ENCODE data around the gene JPH4. TPM values are rescaled to one million over a fixed set of nuclear protein-coding genes. Genes with fewer than 3 reads are reported as not detected.

The JPH4 gene
- polyA plus RNA-seq, 3 donors: 2.2 to 4.1 (median 3.7) TPM

- TF ChIP-seq CTCF (IDR thresholded peaks at IDR 0.05): no peak
- peak overlapping the region in 4 of 7 donors; percentile 13 to 95 (median 54) for H3K27ac Mint-ChIP-seq
- Histone ChIP-seq H3K4me3 (replicated peaks in 1 of 3; ENCODE audit: low read depth in 2 of 3, low read length in 3 of 3) (peak overlapping the region in 1 of 3 experiments; percentile 94), H3K4me2 (replicated peaks; ENCODE audit: extremely low read depth, low read length, poor library complexity, severe bottlenecking) (peak overlapping the region; percentile 97), H2AFZ (ENCODE audit: insufficient read depth, low read depth, low read length, poor library complexity, severe bottlenecking) (no peak overlapping the region), H4K20me1 (ENCODE audit: insufficient read depth, low read length) (peaks cover 25% of the 10 kb centered on the region), H3K27ac (ENCODE audit: low read depth in 1 of 2, low read length in 2 of 2) (peak overlapping the region in 1 of 2 donors; percentile 86), H3K9ac (ENCODE audit: insufficient read depth, low read length, poor library complexity, severe bottlenecking) (no peak overlapping the region), H3K4me1 (ENCODE audit: control insufficient read depth in 1 of 2, insufficient read depth in 2 of 2, low read length in 2 of 2) (peaks cover 45 to 61% of the 10 kb centered on the region in 2 donors), H3K9me3 (replicated peaks in 1 of 2; ENCODE audit: control insufficient read depth in 1 of 2, insufficient read depth in 1 of 2, low read length in 2 of 2) (no peaks in the 10 kb centered on the region), H3K27me3 (ENCODE audit: control insufficient read depth in 2 of 2, insufficient read depth in 2 of 2, low read length in 2 of 2) (no peaks in the 10 kb centered on the region), H3K79me2 (ENCODE audit: insufficient read depth, low read length) (peaks cover 15% of the 10 kb centered on the region), H3K36me3 (replicated peaks in 1 of 2; ENCODE audit: control insufficient read depth in 1 of 2, insufficient read depth in 2 of 2, low read length in 2 of 2) (peaks cover 37 to 44% of the 10 kb centered on the region in 2 donors)
- DNase-seq: no peak
- intact Hi-C loops (cut with micrococcal nuclease): loop anchor here in 1 of 2 donors (10.0 kb wide), 1 partner anchor 241 kb away; the partner anchor contains the start of gene PABPN1
- peaks cover 50% of the 10 kb centered on the region for H3K4me1 Mint-ChIP-seq
- 95% methylated on average over 7 of the region's 10 CpGs for WGBS (ENCODE audit: insufficient coverage)
- H3K36me3 Mint-ChIP-seq: peaks cover 34 to 48% of the 10 kb centered on the region in 2 donors
- peak overlapping the region; percentile 100 for H3K4me3 Mint-ChIP-seq
- H3K9me3 Mint-ChIP-seq: peaks cover 0 to 3% (median 0%) of the 10 kb centered on the region in 7 donors
- H3K27me3 Mint-ChIP-seq (ENCODE audit: low read depth in 3 of 3): no peaks in the 10 kb centered on the region
Observed at GRCh38 chr14:23566112-23566777, 12.3 kb downstream of the JPH4 start.

- no peaks in the 10 kb centered on the region for H3K27me3 Mint-ChIP-seq (ENCODE audit: low read depth in 3 of 3)
- Histone ChIP-seq H3K4me1 (ENCODE audit: control insufficient read depth in 1 of 2, insufficient read depth in 2 of 2, low read length in 2 of 2) (peaks cover 39 to 55% of the 10 kb centered on the region in 2 donors), H3K4me3 (replicated peaks in 1 of 3; ENCODE audit: low read depth in 2 of 3, low read length in 3 of 3) (no peak overlapping the region), H3K9me3 (replicated peaks in 1 of 2; ENCODE audit: control insufficient read depth in 1 of 2, insufficient read depth in 1 of 2, low read length in 2 of 2) (no peaks in the 10 kb centered on the region), H3K36me3 (replicated peaks in 1 of 2; ENCODE audit: control insufficient read depth in 1 of 2, insufficient read depth in 2 of 2, low read length in 2 of 2) (peaks cover 42 to 51% of the 10 kb centered on the region in 2 donors), H4K20me1 (ENCODE audit: insufficient read depth, low read length) (peaks cover 25% of the 10 kb centered on the region), H3K9ac (ENCODE audit: insufficient read depth, low read length, poor library complexity, severe bottlenecking) (no peak overlapping the region), H3K79me2 (ENCODE audit: insufficient read depth, low read length) (peaks cover 15% of the 10 kb centered on the region), H2AFZ (ENCODE audit: insufficient read depth, low read depth, low read length, poor library complexity, severe bottlenecking) (no peak overlapping the region), H3K4me2 (replicated peaks; ENCODE audit: extremely low read depth, low read length, poor library complexity, severe bottlenecking) (no peak overlapping the region), H3K27me3 (ENCODE audit: control insufficient read depth in 2 of 2, insufficient read depth in 2 of 2, low read length in 2 of 2) (no peaks in the 10 kb centered on the region), H3K27ac (ENCODE audit: low read depth in 1 of 2, low read length in 2 of 2) (no peak overlapping the region)
- no peak for TF ChIP-seq CTCF (IDR thresholded peaks at IDR 0.05)
- DNase-seq: no peak
- 93% methylated on average over 3 of the region's 11 CpGs for WGBS (ENCODE audit: insufficient coverage)
- intact Hi-C loops (cut with micrococcal nuclease): loop anchor here in 1 of 2 donors (10.0 kb wide), 1 partner anchor 241 kb away; the partner anchor contains the start of gene PABPN1
- H3K27ac Mint-ChIP-seq: peak overlapping the region in 1 of 7 donors; percentile 45
- peaks cover 40 to 54% of the 10 kb centered on the region in 2 donors for H3K36me3 Mint-ChIP-seq
- peaks cover 0 to 3% (median 0%) of the 10 kb centered on the region in 7 donors for H3K9me3 Mint-ChIP-seq
- peaks cover 50% of the 10 kb centered on the region for H3K4me1 Mint-ChIP-seq
- no peak overlapping the region for H3K4me3 Mint-ChIP-seq
Observed at GRCh38 chr14:23565626-23566025, 13.0 kb downstream of the JPH4 start.

Measured in CD14-positive monocyte (primary cell).